Dedifferentiated amniotic fluid mesenchymal stem cell (primary cell): ENCODE results near the gene PLA2G12A.

Experiments
- DNase-seq: peaks from one replicate; pipeline ENCODE4 v3.0.0-alpha.2; 2016; ENCODE audit errors: extremely low spot score

Gene PLA2G12A

DNA sequence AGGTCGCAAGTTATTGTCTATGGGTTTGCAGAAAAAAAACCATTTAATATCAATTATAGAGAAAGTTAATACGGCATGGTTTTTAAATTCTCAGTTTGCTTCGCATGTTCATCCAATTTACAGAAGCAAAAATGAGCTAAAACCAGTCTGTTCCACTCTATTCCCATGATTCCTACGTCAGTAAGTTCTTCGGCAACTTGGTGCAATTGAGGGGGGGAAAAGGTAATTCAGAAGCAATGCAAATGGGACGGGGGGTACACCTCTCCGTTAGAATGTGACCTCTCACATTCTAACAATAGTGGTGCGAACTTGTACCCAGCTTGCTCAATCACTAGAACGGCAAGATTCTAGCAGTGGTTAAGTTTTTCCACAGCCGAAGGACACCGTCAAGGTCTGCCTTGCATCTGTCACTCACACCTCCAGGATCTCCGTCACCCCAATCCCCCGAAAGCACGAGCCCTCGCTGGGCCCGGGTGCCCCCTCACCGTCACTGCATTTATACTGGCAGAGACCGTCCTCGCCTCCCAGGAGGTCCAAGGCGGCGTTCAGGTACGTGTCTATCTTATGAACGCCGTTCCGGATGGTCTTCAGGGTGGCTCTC lies 653 bp downstream of the PLA2G12A start:
- no peak for DNase-seq

GRCh38 chr4:109728385-109728784 lies 1.5 kb downstream of the PLA2G12A start:
- no peak for DNase-seq

- DNase-seq: no peak
Observed at GRCh38 chr4:109723110-109723509, 6.8 kb downstream of the PLA2G12A start.

DNA sequence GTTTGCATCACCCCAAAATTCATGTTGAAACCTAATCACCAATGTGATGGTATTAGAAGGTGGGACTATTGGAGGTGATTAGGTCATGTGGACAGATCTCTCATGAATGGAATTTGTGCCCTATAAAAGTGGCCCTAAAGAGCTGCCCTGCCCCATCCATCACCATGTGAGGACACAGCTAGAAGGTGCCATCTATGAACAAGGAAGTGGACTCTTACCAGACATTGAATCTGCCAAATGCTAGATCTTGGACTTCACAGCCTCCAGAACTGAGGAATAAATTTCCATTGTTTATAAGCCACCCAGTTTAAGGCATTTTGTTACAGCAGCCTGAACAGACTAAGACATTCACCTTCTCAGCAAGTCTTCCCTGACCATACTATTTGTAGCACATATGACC lies 7.5 kb downstream of the PLA2G12A start:
- no peak for DNase-seq

- DNase-seq: no peak
Observed at GRCh38 chr4:109721033-109721432, 8.8 kb downstream of the PLA2G12A start.

GRCh38 chr4:109719604-109720003 lies 10.3 kb downstream of the PLA2G12A start:
- no peak for DNase-seq

DNA sequence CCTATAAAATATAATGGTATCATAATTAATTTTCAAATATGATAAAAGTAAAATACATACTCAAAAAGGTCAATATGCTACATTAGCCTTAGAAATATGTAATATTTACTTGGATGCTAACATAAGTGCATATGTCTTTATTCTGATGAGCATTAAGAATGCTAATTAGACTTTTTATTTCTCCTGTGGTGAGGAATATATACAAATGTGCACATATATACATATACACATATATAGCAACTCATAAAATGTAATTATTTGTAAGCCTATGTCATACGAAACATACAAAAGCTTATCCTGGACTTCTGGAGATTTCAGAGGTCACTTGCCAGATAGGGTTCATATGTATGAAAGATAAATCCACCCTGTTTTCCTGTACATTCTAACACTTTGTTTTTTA lies 11.1 kb downstream of the PLA2G12A start:
- DNase-seq: no peak

DNA sequence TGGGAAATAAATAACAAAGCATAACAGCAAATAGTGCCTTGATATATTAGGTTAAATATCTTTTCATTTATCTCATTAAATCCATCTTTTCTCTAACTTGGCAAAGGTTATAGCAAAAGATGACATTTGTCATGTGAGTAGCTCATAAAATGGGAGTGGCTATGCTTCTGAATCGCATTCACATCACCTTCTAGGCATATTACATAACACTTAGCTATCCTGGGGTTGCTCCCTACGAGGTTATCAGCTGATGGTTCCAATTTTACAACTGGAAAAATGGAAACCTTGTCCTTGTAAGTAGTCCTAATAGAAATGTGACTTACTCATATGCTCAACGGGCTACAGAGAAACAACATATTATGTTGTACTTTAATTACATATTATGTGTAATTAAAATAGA lies 16.4 kb downstream of the PLA2G12A start:
- DNase-seq: no peak

GRCh38 chr4:109708990-109709389 lies 20.9 kb downstream of the PLA2G12A start:
- DNase-seq: no peak

- no peak for DNase-seq
Observed at GRCh38 chr4:109708435-109708834, 21.4 kb downstream of the PLA2G12A start.

DNA sequence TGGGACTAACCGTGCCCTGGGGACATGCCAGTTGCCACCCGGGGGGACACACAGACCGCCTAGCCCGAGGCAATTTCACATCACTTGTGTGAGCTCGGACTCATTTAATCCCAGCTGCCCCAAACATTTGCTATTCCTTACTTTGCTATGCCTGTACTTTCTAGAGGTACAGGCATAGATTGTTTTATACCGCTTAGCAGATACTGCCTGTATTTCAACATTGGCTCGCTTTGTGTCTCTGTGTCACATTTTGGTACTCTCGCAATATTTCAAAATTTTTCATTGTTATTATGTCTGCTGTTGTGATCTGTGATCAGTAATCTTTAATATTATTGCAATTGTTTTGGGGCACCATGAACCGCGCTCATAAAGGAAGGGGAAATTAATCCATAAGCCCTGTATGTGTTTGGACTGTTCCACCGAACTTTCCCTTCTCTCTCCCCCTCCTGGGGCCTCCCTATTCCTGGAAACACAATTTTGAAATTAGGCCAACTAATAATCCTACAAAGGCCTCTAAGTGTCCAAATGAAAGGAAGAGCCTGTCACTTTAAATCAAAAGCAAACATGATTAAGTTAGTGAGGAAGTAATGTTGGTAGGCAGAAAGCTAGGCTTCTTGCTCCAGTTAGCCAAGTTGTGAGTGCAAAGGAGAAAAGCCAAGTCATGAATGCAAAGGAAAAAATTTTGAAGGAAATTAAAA lies 26.1 kb downstream of the PLA2G12A start:
- no peak for DNase-seq

DNA sequence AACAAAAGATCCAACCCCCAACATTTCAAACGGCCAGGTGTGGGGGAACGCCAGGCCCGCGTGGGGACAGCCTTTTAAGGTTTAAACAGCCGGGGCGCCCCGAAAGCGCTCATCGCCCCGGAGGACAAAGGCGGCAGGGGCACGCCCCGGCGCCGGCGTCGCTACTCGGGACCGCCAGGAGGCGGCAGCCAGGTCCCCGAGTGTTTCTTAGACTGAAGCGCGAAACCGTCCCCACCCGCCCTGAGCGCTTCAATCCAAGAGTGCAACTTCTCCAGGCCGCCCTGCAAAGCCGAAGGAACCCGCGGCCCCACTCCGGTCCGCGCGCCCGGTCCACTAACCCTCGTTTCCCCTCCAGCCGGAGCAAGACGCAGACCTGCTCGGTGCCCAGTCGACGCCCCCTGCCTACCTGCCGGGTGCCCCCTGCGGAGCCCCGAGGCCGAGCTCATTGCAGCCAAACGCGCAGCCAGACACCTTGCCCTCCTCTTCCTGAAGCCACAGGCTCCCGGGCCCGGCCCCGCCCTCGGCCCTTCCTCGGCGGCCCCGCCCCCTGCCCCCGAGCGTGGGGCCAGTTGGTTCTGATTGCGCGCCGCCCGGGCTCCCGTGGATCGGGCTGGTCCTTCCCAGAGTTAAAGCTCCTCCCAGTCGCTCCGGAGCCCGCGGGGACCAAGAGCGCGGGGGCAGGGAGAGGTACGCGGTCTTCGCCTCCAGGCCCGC lies 26.8 kb downstream of the PLA2G12A start, which contains the start of gene CASP6:
Gene CASP6, minus strand, starts transcription at position 496 of the 714 bp plus-strand sequence. Its CDS starts 50 bp downstream, at position 446.
- DNase-seq: peak; percentile 49

DNA sequence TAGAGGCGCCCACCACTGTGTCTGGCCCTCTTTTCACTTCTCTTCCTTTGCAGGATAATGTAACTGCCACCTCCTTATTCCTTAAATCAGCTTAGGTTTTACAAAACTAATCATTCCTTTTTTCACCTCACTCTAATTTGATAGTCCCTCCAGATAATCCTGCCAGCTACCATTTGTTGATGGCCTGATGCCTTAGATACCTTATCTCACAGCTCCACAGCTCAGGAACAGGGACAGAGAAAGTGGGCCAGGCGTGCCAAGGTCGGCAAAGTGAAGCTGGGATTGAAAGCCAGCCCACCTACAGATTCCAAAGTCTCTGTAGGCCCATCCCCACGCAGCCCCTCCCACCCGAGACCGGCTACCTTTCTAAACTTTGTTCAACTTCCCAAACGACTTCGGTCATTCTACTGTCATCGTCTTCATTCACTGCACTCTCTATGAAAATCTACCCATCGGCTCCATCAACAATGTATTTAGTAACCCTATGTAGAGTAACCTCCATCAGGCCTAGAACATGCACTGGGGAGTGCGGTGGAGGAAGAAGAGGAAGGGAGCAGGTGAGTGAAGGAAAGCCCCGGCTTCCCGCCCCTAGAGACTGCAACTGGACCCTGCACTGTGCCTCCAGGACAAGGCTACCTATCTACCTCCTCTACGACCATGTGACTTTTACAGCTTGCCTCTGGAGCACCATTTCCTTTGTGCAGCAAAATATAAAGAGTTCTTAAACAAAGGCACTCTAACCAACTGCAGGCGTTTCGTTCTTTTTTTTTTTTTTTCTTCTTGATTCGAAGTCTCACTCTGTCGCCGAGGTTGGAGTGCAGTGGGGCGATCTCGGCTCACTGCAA lies 28.1 kb downstream of the PLA2G12A start:
- DNase-seq: no peak

- DNase-seq: no peak
Observed at GRCh38 chr4:109699553-109700225, 30.2 kb downstream of the PLA2G12A start.

DNA sequence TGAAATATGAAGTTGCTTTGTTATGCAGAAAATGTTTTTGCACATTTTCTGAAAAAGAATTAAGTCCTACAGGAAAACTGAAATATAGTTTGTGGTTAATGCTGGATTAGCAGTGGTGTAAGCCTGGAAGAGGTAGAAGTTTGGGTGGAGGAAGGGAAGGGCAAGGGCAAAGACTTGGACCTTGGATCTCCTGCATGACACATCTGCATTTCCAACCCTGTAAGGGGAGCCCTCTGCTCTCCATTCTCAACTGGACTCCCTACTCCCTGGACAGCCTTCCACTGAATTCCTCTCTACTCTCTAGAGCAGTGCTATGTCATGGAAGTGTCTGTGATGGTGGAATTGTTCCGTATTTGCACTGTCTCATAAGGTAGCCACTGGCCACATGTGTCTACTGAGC lies 31.2 kb downstream of the PLA2G12A start:
- DNase-seq: no peak

GRCh38 chr4:109691411-109691920 lies 38.4 kb downstream of the PLA2G12A start:
- DNase-seq: no peak

DNA sequence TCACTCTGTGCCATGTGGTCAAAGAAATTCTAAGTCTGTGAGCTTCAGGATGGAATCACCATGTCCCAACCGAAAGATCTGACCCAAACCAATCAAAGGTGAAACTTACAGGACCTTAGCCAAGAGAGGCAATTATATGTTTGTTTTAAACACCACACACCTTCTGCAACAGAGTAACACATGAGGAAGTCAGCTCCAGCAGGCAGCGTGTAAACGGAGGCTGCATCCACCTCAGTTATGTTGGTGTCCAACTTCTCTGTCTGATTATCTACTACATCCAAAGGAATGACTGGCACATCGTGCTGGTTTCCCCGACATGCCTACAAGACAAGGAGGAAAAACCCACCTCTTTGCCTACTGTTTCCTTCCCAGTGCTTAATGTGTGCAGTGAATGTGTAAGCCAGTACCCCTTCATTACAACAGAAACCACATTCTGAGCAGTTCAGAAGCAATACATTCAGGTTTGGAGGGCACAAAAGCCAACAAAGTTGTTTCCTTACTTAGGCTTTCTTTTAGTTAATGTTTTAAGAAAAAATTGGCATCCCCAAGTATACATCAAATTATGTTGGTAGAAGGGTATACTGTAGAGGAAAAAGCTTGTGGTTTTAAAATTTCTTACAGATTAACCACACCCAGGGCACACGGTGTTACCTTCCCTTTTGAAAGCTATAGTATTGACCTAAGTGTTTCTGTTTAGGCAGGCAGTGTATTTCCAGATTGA lies 39.0 kb downstream of the PLA2G12A start:
- no peak for DNase-seq

DNA sequence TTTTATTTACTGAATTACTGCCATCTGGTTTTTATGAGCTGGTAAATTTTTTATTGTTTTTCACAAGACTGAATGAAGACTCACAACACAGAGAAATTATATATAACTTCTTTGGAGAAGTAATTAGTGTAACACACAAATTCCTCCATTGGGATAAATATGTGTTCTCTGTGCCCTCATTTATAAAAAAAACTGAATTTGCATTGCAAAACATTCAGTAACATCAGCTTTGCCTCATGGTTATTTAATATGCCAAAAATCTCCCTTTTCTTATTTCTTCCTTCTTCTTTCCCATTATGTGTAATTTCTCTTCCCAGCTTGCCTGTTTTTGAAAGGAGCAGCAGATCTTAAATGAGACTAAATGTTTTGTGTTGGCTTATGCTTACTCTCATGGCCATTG lies 45.1 kb downstream of the PLA2G12A start:
- no peak for DNase-seq

- DNase-seq: no peak
Observed at GRCh38 chr4:109683621-109684253, 46.1 kb downstream of the PLA2G12A start.

- no peak for DNase-seq
Observed at GRCh38 chr4:109682875-109683274, 47.0 kb downstream of the PLA2G12A start.
